Measurements from ENCODE around the gene DYNC2LI1. TPM values are rescaled to one million over a fixed set of nuclear protein-coding genes. Genes with fewer than 3 reads are reported as not detected.

DYNC2LI1 gene
- total RNA-seq, 1 donor from 2014 or later: 15.3 TPM

- DNase-seq (ENCODE audit: low read depth): peak; percentile 73
- Mint-ChIP-seq H3K4me3 (ENCODE audit: unreplicated experiment) (no peak overlapping the region), H3K4me1 (ENCODE audit: low read depth, unreplicated experiment) (peaks cover 15% of the 10 kb centered on the region), H3K9me3 (ENCODE audit: unreplicated experiment) (no peaks in the 10 kb centered on the region), H3K27ac (ENCODE audit: unreplicated experiment) (no peak overlapping the region), H3K27me3 (ENCODE audit: low read depth, unreplicated experiment) (no peaks in the 10 kb centered on the region), H3K36me3 (ENCODE audit: low read depth, unreplicated experiment) (no peaks in the 10 kb centered on the region)
- Histone ChIP-seq H3K27me3 (ENCODE audit: insufficient read depth, low read length) (no peaks in the 10 kb centered on the region), H3K79me2 (ENCODE audit: insufficient read depth, low read length) (no peaks in the 10 kb centered on the region), H3K36me3 (ENCODE audit: insufficient read depth, low read length) (no peaks in the 10 kb centered on the region), H3K27ac (ENCODE audit: low read depth, low read length) (peak overlapping the region; percentile 36), H2AFZ (ENCODE audit: low read depth, low read length) (no peak overlapping the region), H3K9me3 (ENCODE audit: insufficient read depth, low read depth, low read length) (no peaks in the 10 kb centered on the region), H3K9ac (ENCODE audit: low read length) (no peak overlapping the region), H3K4me2 (ENCODE audit: low read length) (no peak overlapping the region), H3K4me3 (ENCODE audit: insufficient read depth, low read depth, low read length) (no peak overlapping the region), H3K4me1 (ENCODE audit: insufficient read depth, low read length) (peaks cover 15% of the 10 kb centered on the region), H4K20me1 (ENCODE audit: insufficient read depth, low read length) (no peaks in the 10 kb centered on the region)
- TF ChIP-seq, protein P1, sequence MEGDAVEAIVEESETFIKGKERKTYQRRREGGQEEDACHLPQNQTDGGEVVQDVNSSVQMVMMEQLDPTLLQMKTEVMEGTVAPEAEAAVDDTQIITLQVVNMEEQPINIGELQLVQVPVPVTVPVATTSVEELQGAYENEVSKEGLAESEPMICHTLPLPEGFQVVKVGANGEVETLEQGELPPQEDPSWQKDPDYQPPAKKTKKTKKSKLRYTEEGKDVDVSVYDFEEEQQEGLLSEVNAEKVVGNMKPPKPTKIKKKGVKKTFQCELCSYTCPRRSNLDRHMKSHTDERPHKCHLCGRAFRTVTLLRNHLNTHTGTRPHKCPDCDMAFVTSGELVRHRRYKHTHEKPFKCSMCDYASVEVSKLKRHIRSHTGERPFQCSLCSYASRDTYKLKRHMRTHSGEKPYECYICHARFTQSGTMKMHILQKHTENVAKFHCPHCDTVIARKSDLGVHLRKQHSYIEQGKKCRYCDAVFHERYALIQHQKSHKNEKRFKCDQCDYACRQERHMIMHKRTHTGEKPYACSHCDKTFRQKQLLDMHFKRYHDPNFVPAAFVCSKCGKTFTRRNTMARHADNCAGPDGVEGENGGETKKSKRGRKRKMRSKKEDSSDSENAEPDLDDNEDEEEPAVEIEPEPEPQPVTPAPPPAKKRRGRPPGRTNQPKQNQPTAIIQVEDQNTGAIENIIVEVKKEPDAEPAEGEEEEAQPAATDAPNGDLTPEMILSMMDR (IDR thresholded peaks at IDR 0.05; ENCODE audit: insufficient read depth, low read depth, low read length): no peak
- no peak for TF ChIP-seq EZH2 (IDR thresholded peaks at IDR 0.05; ENCODE audit: insufficient read depth, low read length)
- no peak for FAIRE-seq
Observed at GRCh38 chr2:43743706-43744105, 30.1 kb upstream of the DYNC2LI1 start.

DNA sequence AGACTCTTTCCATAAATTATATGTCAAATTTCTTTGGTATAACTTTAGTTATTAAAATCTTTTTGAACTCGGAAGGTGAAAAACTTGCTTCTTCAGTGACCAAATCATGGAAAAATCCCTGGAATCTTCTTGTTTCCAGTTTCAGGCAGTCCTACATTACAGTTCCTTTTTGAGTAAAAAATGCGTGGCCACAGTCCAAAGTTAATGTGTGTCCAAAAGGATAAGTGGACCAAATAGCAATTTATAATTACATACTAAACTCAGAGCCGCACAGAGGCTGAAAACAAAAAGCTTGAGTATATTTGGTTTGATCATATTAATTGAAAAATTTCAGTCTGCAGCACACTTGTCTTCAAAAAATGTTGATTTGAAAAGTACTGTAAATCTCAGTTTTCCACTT, 28.4 kb upstream of the DYNC2LI1 start:
- Mint-ChIP-seq H3K27me3 (ENCODE audit: low read depth, unreplicated experiment) (no peaks in the 10 kb centered on the region), H3K9me3 (ENCODE audit: unreplicated experiment) (no peaks in the 10 kb centered on the region), H3K4me3 (ENCODE audit: unreplicated experiment) (no peak overlapping the region), H3K4me1 (ENCODE audit: low read depth, unreplicated experiment) (peaks cover 15% of the 10 kb centered on the region), H3K27ac (ENCODE audit: unreplicated experiment) (peak overlapping the region; percentile 88), H3K36me3 (ENCODE audit: low read depth, unreplicated experiment) (no peaks in the 10 kb centered on the region)
- no peak for FAIRE-seq
- Histone ChIP-seq H3K4me2 (ENCODE audit: low read length) (peak overlapping the region; percentile 51), H3K9ac (ENCODE audit: low read length) (no peak overlapping the region), H3K27ac (ENCODE audit: low read depth, low read length) (peak overlapping the region; percentile 60), H3K79me2 (ENCODE audit: insufficient read depth, low read length) (no peaks in the 10 kb centered on the region), H3K4me3 (ENCODE audit: insufficient read depth, low read depth, low read length) (no peak overlapping the region), H3K27me3 (ENCODE audit: insufficient read depth, low read length) (no peaks in the 10 kb centered on the region), H3K36me3 (ENCODE audit: insufficient read depth, low read length) (no peaks in the 10 kb centered on the region), H2AFZ (ENCODE audit: low read depth, low read length) (peak overlapping the region; percentile 8), H3K9me3 (ENCODE audit: insufficient read depth, low read depth, low read length) (no peaks in the 10 kb centered on the region), H4K20me1 (ENCODE audit: insufficient read depth, low read length) (no peaks in the 10 kb centered on the region), H3K4me1 (ENCODE audit: insufficient read depth, low read length) (peaks cover 15% of the 10 kb centered on the region)
- DNase-seq (ENCODE audit: low read depth): peak; percentile 85
- TF ChIP-seq, protein P1 (IDR thresholded peaks at IDR 0.05; ENCODE audit: insufficient read depth, low read depth, low read length): no peak
- no peak for TF ChIP-seq EZH2 (IDR thresholded peaks at IDR 0.05; ENCODE audit: insufficient read depth, low read length)

- no peak overlapping the region for H3K4me3 Mint-ChIP-seq (ENCODE audit: unreplicated experiment)
- Histone ChIP-seq H3K27ac (ENCODE audit: low read depth, low read length) (no peak overlapping the region), H2AFZ (ENCODE audit: low read depth, low read length) (no peak overlapping the region), H3K9me3 (ENCODE audit: insufficient read depth, low read depth, low read length) (no peaks in the 10 kb centered on the region), H4K20me1 (ENCODE audit: insufficient read depth, low read length) (no peaks in the 10 kb centered on the region), H3K9ac (ENCODE audit: low read length) (no peak overlapping the region), H3K4me1 (ENCODE audit: insufficient read depth, low read length) (peaks cover 22% of the 10 kb centered on the region), H3K79me2 (ENCODE audit: insufficient read depth, low read length) (no peaks in the 10 kb centered on the region), H3K36me3 (ENCODE audit: insufficient read depth, low read length) (no peaks in the 10 kb centered on the region), H3K4me2 (ENCODE audit: low read length) (no peak overlapping the region), H3K27me3 (ENCODE audit: insufficient read depth, low read length) (no peaks in the 10 kb centered on the region), H3K4me3 (ENCODE audit: insufficient read depth, low read depth, low read length) (no peak overlapping the region)
- FAIRE-seq: no peak
- H3K27me3 Mint-ChIP-seq (ENCODE audit: low read depth, unreplicated experiment): no peaks in the 10 kb centered on the region
- no peak for TF ChIP-seq EZH2 (IDR thresholded peaks at IDR 0.05; ENCODE audit: insufficient read depth, low read length)
- TF ChIP-seq, protein P1 (IDR thresholded peaks at IDR 0.05; ENCODE audit: insufficient read depth, low read depth, low read length): no peak
- H3K9me3 Mint-ChIP-seq (ENCODE audit: unreplicated experiment): no peaks in the 10 kb centered on the region
- H3K27ac Mint-ChIP-seq (ENCODE audit: unreplicated experiment): no peak overlapping the region
- H3K4me1 Mint-ChIP-seq (ENCODE audit: low read depth, unreplicated experiment): peaks cover 19% of the 10 kb centered on the region
- DNase-seq (ENCODE audit: low read depth): no peak
- H3K36me3 Mint-ChIP-seq (ENCODE audit: low read depth, unreplicated experiment): no peaks in the 10 kb centered on the region
Observed at GRCh38 chr2:43748333-43748732, 25.5 kb upstream of the DYNC2LI1 start.
